H1 (cell line): ENCODE data around the gene VWA2. TPM values are rescaled to one million over a fixed set of nuclear protein-coding genes. Genes with fewer than 3 reads are reported as not detected.

Experiments used
- CTCF ChIA-PET: fragments of 300-600 bp; sonication (Branson Sonifier 250); formaldehyde crosslinking; loops from one replicate; lab custom pipeline; 2021; ENCODE audit not compliant: partially characterized antibody; lab: Charles Lee
- POLR2A ChIA-PET: fragments of 300-600 bp; sonication (Branson Sonifier 250); formaldehyde crosslinking; loops from one replicate; lab custom pipeline; 2021; ENCODE audit warnings: inconsistent platforms; ENCODE audit not compliant: partially characterized antibody; lab: Charles Lee
- DNase-seq, 2 experiments: peaks; one replicate each; pipeline versions ENCODE4 v3.0.0 to v3.0.0-alpha.2; 2010 to 2022; ENCODE audit warnings: low spot score in 2 of 2, low read depth in 1 of 2, mixed read lengths in 1 of 2
- FAIRE-seq: peaks from 2 replicates; lab custom pipeline; 2011; peaks lifted over from hg19 to GRCh38; lab: Jason Lieb, UNC
- H2AFZ ChIP-seq: 2 replicates; pipeline ENCODE4 v1.8.1; 2012; ENCODE audit warnings: low read length, inconsistent platforms
- H2AK5ac ChIP-seq: 2 replicates; pipeline ENCODE4 v1.6.1; 2013; ENCODE audit warnings: low read depth, low read length
- H2BK120ac ChIP-seq: replicated peaks from 2 replicates; pipeline ENCODE3; 2013; ENCODE audit warnings: low read depth, low read length, inconsistent platforms
- H2BK12ac ChIP-seq: 2 replicates; pipeline ENCODE4 v1.6.1; 2013; ENCODE audit warnings: low read depth, low read length
- H2BK15ac ChIP-seq: 2 replicates; pipeline ENCODE4 v1.6.1; 2013; ENCODE audit warnings: low read length
- H2BK20ac ChIP-seq: 2 replicates; pipeline ENCODE4 v1.6.1; 2013; ENCODE audit warnings: low read length
- H2BK5ac ChIP-seq: 2 replicates; pipeline ENCODE4 v1.6.1; 2013; ENCODE audit warnings: low read depth, low read length
- H3K14ac ChIP-seq: 2 replicates; pipeline ENCODE4 v1.6.1; 2013; ENCODE audit warnings: inconsistent platforms; ENCODE audit not compliant: insufficient read length
- H3K18ac ChIP-seq: 2 replicates; pipeline ENCODE4 v1.6.1; 2013; ENCODE audit warnings: low read length; ENCODE audit errors: extremely low read depth
- H3K23ac ChIP-seq: 2 replicates; pipeline ENCODE4 v1.6.1; 2013; ENCODE audit warnings: inconsistent platforms; ENCODE audit not compliant: insufficient read length
- H3K23me2 ChIP-seq: 2 replicates; pipeline ENCODE4 v1.6.1; 2013; ENCODE audit warnings: low read depth, low read length
- H3K27ac ChIP-seq: 2 replicates; pipeline ENCODE4 v1.6.1; 2011; ENCODE audit warnings: low read depth, low read length, inconsistent platforms
- H3K27me3 ChIP-seq, 4 experiments: replicated peaks in 1 of 4; 1 replicate in 1 of 4; 2 replicates in 3 of 4; pipeline versions ENCODE4 v1.6.1 to v1.8.1; 2011 to 2013; ENCODE audit warnings: low read length in 3 of 4, mild to moderate bottlenecking in 3 of 4, inconsistent platforms in 2 of 4, mixed read lengths in 2 of 4, moderate library complexity in 1 of 4; ENCODE audit not compliant: control insufficient read depth in 3 of 4, insufficient read depth in 3 of 4; ENCODE audit errors: extremely low read depth in 1 of 4
- H3K36me3 ChIP-seq, 4 experiments: 2 replicates each; pipeline versions ENCODE4 v1.6.1 to v1.8.1; 2011 to 2013; ENCODE audit warnings: mild to moderate bottlenecking in 4 of 4, low read length in 3 of 4, moderate library complexity in 2 of 4, control low read depth in 1 of 4, inconsistent platforms in 1 of 4; ENCODE audit not compliant: insufficient read depth in 4 of 4, control insufficient read depth in 2 of 4
- H3K4ac ChIP-seq: replicated peaks from 2 replicates; pipeline ENCODE3; 2013; ENCODE audit warnings: low read length, low read depth, mixed read lengths, inconsistent platforms; ENCODE audit not compliant: insufficient read length
- H3K4me1 ChIP-seq, 4 experiments: replicated peaks in 1 of 4; 1 replicate in 1 of 4; 2 replicates in 3 of 4; pipeline versions ENCODE4 v1.6.1 to v1.8.1; 2011 to 2013; ENCODE audit warnings: low read length in 3 of 4, inconsistent platforms in 2 of 4, mixed read lengths in 1 of 4; ENCODE audit not compliant: insufficient read depth in 4 of 4, control insufficient read depth in 3 of 4
- H3K4me2 ChIP-seq, 2 experiments: 2 replicates each; pipeline versions ENCODE4 v1.6.1 to v1.8.1; 2011 to 2013; ENCODE audit warnings: low read depth in 2 of 2, low read length in 2 of 2, control low read depth in 1 of 2, inconsistent platforms in 1 of 2, mild to moderate bottlenecking in 1 of 2; ENCODE audit not compliant: insufficient read depth in 1 of 2
- H3K4me3 ChIP-seq, 4 experiments: fragments of 200-600, 300-600 bp in 1 of 4; sonication (generic), shearing (Covaris generic), sonication (Bioruptor Twin) in 1 of 4; 2 replicates each; pipeline versions ENCODE4 v1.5.1 to v1.8.1; 2011 to 2016; ENCODE audit warnings: low read length in 4 of 4, low read depth in 3 of 4, control low read depth in 2 of 4, inconsistent platforms in 2 of 4, mild to moderate bottlenecking in 2 of 4, mixed read lengths in 1 of 4, moderate library complexity in 1 of 4; ENCODE audit not compliant: insufficient read depth in 2 of 4; ENCODE audit errors: extremely low read depth in 1 of 4
- H3K56ac ChIP-seq: replicated peaks from 2 replicates; pipeline ENCODE3; 2013; ENCODE audit warnings: low read depth, mild to moderate bottlenecking, mixed read lengths, low read length, inconsistent platforms; ENCODE audit not compliant: insufficient read length
- H3K79me1 ChIP-seq: 2 replicates; pipeline ENCODE4 v1.6.1; 2013; ENCODE audit warnings: low read depth, low read length, control low read depth
- H3K79me2 ChIP-seq, 2 experiments: 2 replicates each; pipeline versions ENCODE4 v1.6.1 to v1.8.1; 2012 to 2013; ENCODE audit warnings: low read length in 2 of 2, mild to moderate bottlenecking in 2 of 2, inconsistent platforms in 1 of 2; ENCODE audit not compliant: insufficient read depth in 2 of 2, control insufficient read depth in 1 of 2
- H3K9ac ChIP-seq, 4 experiments: replicated peaks in 1 of 4; 1 replicate in 1 of 4; 2 replicates in 3 of 4; pipeline versions ENCODE4 v1.6.1 to v1.8.1; 2011 to 2013; ENCODE audit warnings: low read depth in 3 of 4, low read length in 3 of 4, control low read depth in 2 of 4, mild to moderate bottlenecking in 2 of 4, moderate library complexity in 2 of 4, inconsistent platforms in 1 of 4; ENCODE audit errors: extremely low read depth in 1 of 4
- H3K9me3 ChIP-seq, 2 experiments: 2 replicates each; pipeline versions ENCODE4 v1.6.1 to v1.8.1; 2012 to 2013; ENCODE audit warnings: mild to moderate bottlenecking in 2 of 2, moderate library complexity in 2 of 2, control low read depth in 1 of 2, inconsistent platforms in 1 of 2, low read depth in 1 of 2, low read length in 1 of 2, mixed read lengths in 1 of 2; ENCODE audit not compliant: insufficient read depth in 2 of 2
- H4K20me1 ChIP-seq, 2 experiments: replicated peaks in 1 of 2; 2 replicates each; pipeline versions ENCODE3 to v1.8.1; 2011 to 2013; ENCODE audit warnings: inconsistent platforms in 2 of 2, low read length in 2 of 2, mild to moderate bottlenecking in 1 of 2; ENCODE audit not compliant: insufficient read depth in 2 of 2, control insufficient read depth in 1 of 2
- H4K5ac ChIP-seq: 2 replicates; pipeline ENCODE4 v1.6.1; 2013; ENCODE audit warnings: low read length, low read depth, mixed read lengths, inconsistent platforms; ENCODE audit not compliant: insufficient read length
- H4K8ac ChIP-seq: 2 replicates; pipeline ENCODE4 v1.8.0; 2013; ENCODE audit warnings: mild to moderate bottlenecking, moderate library complexity, low read length, inconsistent platforms; ENCODE audit not compliant: insufficient read depth; ENCODE audit errors: extremely low read depth
- H4K91ac ChIP-seq: replicated peaks from 2 replicates; pipeline ENCODE3; 2013; ENCODE audit warnings: low read length, mixed read lengths, inconsistent platforms; ENCODE audit not compliant: insufficient read length
- CEBPB ChIP-seq: IDR thresholded peaks from 2 replicates; pipeline ENCODE4 v1.6.1; 2012; ENCODE audit warnings: low read depth, low read length
- CREB1 ChIP-seq: IDR thresholded peaks from 2 replicates; pipeline ENCODE4 v1.6.1; 2012; ENCODE audit warnings: inconsistent platforms
- EGR1 ChIP-seq: IDR thresholded peaks from 2 replicates; pipeline ENCODE4 v1.6.1; 2011; ENCODE audit warnings: low read depth, low read length, borderline replicate concordance
- KDM1A ChIP-seq: fragments of 200-600, 300-600 bp; sonication (generic); IDR thresholded peaks from 2 replicates; pipeline ENCODE4 v1.7.1; 2016; ENCODE audit warnings: mild to moderate bottlenecking, low read length, borderline replicate concordance
- KDM4A ChIP-seq: IDR thresholded peaks from one replicate; pipeline ENCODE4 v1.7.1; 2012; ENCODE audit warnings: low read depth, mild to moderate bottlenecking, moderate library complexity, low read length, inconsistent platforms; ENCODE audit not compliant: severe bottlenecking
- USF2 ChIP-seq: IDR thresholded peaks from 2 replicates; pipeline ENCODE4 v1.6.1; 2011; ENCODE audit warnings: low read length, improper control_type of control experiment
- WGBS, 2 experiments: shearing (Covaris generic) in 1 of 2; methylation state at CpG; one replicate each; pipeline versions ENCODE4 v1.1.6 to v1.1.7; 2013 to 2015; ENCODE audit warnings: low lambda C conversion rate in 2 of 2, mixed read lengths in 2 of 2, inconsistent platforms in 1 of 2, low coverage in 1 of 2, missing lambda C conversion rate in 1 of 2; ENCODE audit not compliant: insufficient replicate concordance in 2 of 2, insufficient coverage in 1 of 2, insufficient read length in 1 of 2; ENCODE audit errors: extremely low coverage in 1 of 2, missing lambda C conversion rate in 1 of 2; 5-methylcytosine and 5-hydroxymethylcytosine counted together
- polyA plus RNA-seq, 7 experiments: library from polyadenylated mRNA; depleted of rRNA in 3 of 7; stranded (reverse) in 5 of 7; unstranded in 2 of 7; fragments of >200 nt in 5 of 7; fragments of 200-250 nt in 2 of 7; gene quantifications; 1 replicate in 5 of 7; 2 replicates in 1 of 7; 4 replicates in 1 of 7; pipeline versions ENCODE4 v1.2.1 to v1.2.3, GENCODE V29; 2011 to 2013; ENCODE audit warnings: missing spikeins in 2 of 7, mixed read lengths in 2 of 7
- total RNA-seq: library from RNA; stranded (reverse); fragmentation: NEBNext Ultra II Directional; extraction: Animal tissue kit (Norgen Biotek cat#: 25700); gene quantifications from 2 replicates; pipeline ENCODE4 v1.2.1, GENCODE V29; 2021

VWA2 gene
- total and polyA plus RNA-seq, 2 of the 8 experiments (the other 6 are each of a cell fraction or from before 2014, with no cell fraction given): 2.8 to 2.9 TPM

- Histone ChIP-seq H3K23me2 (no peaks in the 10 kb centered on the region), H2BK5ac (no peak overlapping the region; the same call in 1 of the 2 replicates), H3K18ac (no peak overlapping the region), H3K4me1 (no peaks in the 10 kb centered on the region; a peak in 2 of 7 replicates), H2BK15ac (no peak overlapping the region), H3K36me3 (no peaks in the 10 kb centered on the region), H3K79me2 (no peaks in the 10 kb centered on the region), H3K79me1 (no peaks in the 10 kb centered on the region), H3K4ac (no peak overlapping the region), H3K9ac (no peak overlapping the region), H4K20me1 (no peaks in the 10 kb centered on the region), H3K4me3 (no peak overlapping the region), H4K91ac (no peak overlapping the region), H2BK12ac (no peak overlapping the region), H3K56ac (no peak overlapping the region), H3K9me3 (no peaks in the 10 kb centered on the region), H2BK20ac (no peak overlapping the region), H4K8ac (no peak overlapping the region), H2BK120ac (no peak overlapping the region), H3K23ac (no peak overlapping the region), H3K4me2 (no peak overlapping the region), H2AFZ (no peak overlapping the region), H2AK5ac (no peak overlapping the region), H4K5ac (no peak overlapping the region), H3K27me3 (no peaks in the 10 kb centered on the region), H3K14ac (no peak overlapping the region), H3K27ac (no peak overlapping the region)
- DNase-seq: no peak
- no peak for FAIRE-seq
- TF ChIP-seq KDM1A: no peak
- no peak for TF ChIP-seq KDM4A
- no peak for TF ChIP-seq CEBPB
- no peak for TF ChIP-seq CREB1
- TF ChIP-seq EGR1: no peak
- TF ChIP-seq USF2: no peak
- ChIA-PET POLR2A (no interaction called here), CTCF (interaction anchor here (0.6 to 3.6 kb wide), 4 partner anchors 12 to 938 kb away, joined by 3 to 29 read pairs (median 4); no protein-coding TSS in a partner anchor)
- 87% methylated on average over 16 of the region's 16 CpGs; no CpG with 5 or more reads in 1 of the 2 experiments for WGBS, 2 experiments
Observed at GRCh38 chr10:114289096-114289436, 50.0 kb downstream of the VWA2 start.
